H9 (cell line): Measurements from ENCODE around the gene FNDC3B. TPM values are rescaled to one million over a fixed set of nuclear protein-coding genes. Genes with fewer than 3 reads are reported as not detected.

Experiments
- DNase-seq: peaks from one replicate; pipeline ENCODE4 v3.0.0-alpha.2; 2017
- H2AFZ ChIP-seq: one replicate; pipeline ENCODE4 v1.6.1; 2013; ENCODE audit warnings: mild to moderate bottlenecking, low read length, control low read depth, moderate library complexity
- H2AK5ac ChIP-seq: 2 replicates; pipeline ENCODE4 v1.6.1; 2013; ENCODE audit warnings: low read length, control low read depth, mixed read lengths; ENCODE audit not compliant: insufficient read length
- H2BK120ac ChIP-seq: one replicate; pipeline ENCODE4 v1.6.1; 2013; ENCODE audit warnings: low read depth, mild to moderate bottlenecking, low read length, control low read depth, inconsistent platforms; ENCODE audit not compliant: poor library complexity, severe bottlenecking
- H2BK12ac ChIP-seq: 2 replicates; pipeline ENCODE4 v1.6.1; 2013; ENCODE audit warnings: low read length, control low read depth, mixed read lengths, low read depth; ENCODE audit not compliant: insufficient read length
- H2BK15ac ChIP-seq: 2 replicates; pipeline ENCODE4 v1.6.1; 2013; ENCODE audit warnings: low read depth, low read length, control low read depth
- H2BK20ac ChIP-seq: one replicate; pipeline ENCODE4 v1.6.1; 2013; ENCODE audit warnings: low read depth, mild to moderate bottlenecking, low read length, control low read depth, inconsistent platforms; ENCODE audit not compliant: poor library complexity, severe bottlenecking
- H2BK5ac ChIP-seq: 2 replicates; pipeline ENCODE4 v1.6.1; 2013; ENCODE audit warnings: low read length, control low read depth, mixed read lengths; ENCODE audit not compliant: insufficient read length
- H3K14ac ChIP-seq: 2 replicates; pipeline ENCODE4 v1.6.1; 2013; ENCODE audit warnings: low read length, control low read depth; ENCODE audit not compliant: insufficient read depth
- H3K18ac ChIP-seq: 2 replicates; pipeline ENCODE4 v1.6.1; 2013; ENCODE audit warnings: low read depth, mild to moderate bottlenecking, mixed read lengths, low read length, control low read depth; ENCODE audit not compliant: insufficient read length
- H3K23ac ChIP-seq: 2 replicates; pipeline ENCODE4 v1.6.1; 2013; ENCODE audit warnings: low read length, control low read depth, mixed read lengths, low read depth; ENCODE audit not compliant: insufficient read length
- H3K23me2 ChIP-seq: 2 replicates; pipeline ENCODE4 v1.6.1; 2013; ENCODE audit warnings: low read depth, mild to moderate bottlenecking, mixed read lengths, low read length, control low read depth; ENCODE audit not compliant: insufficient read length, poor library complexity, severe bottlenecking
- H3K27ac ChIP-seq: 2 replicates; pipeline ENCODE4 v1.5.1; 2013; ENCODE audit warnings: low read length, control low read depth, mixed read lengths, low read depth; ENCODE audit not compliant: insufficient read length
- H3K27me3 ChIP-seq: 2 replicates; pipeline ENCODE4 v1.6.1; 2013; ENCODE audit warnings: low read length, control low read depth, inconsistent platforms; ENCODE audit not compliant: insufficient read depth
- H3K4ac ChIP-seq: 2 replicates; pipeline ENCODE4 v1.6.1; 2013; ENCODE audit warnings: low read depth, mild to moderate bottlenecking, control low read depth, inconsistent platforms, low read length, moderate library complexity
- H3K4me1 ChIP-seq: 2 replicates; pipeline ENCODE4 v1.6.1; 2013; ENCODE audit warnings: low read length, control low read depth, inconsistent platforms; ENCODE audit not compliant: insufficient read depth
- H3K4me2 ChIP-seq: 2 replicates; pipeline ENCODE4 v1.6.1; 2013; ENCODE audit warnings: low read length, control low read depth, mixed read lengths; ENCODE audit not compliant: insufficient read length, insufficient read depth
- H3K56ac ChIP-seq: 2 replicates; pipeline ENCODE4 v1.6.1; 2013; ENCODE audit warnings: low read depth, mild to moderate bottlenecking, mixed read lengths, low read length, control low read depth; ENCODE audit not compliant: insufficient read length
- H3K79me1 ChIP-seq: 2 replicates; pipeline ENCODE4 v1.6.1; 2013; ENCODE audit warnings: low read depth, mild to moderate bottlenecking, moderate library complexity, low read length, control low read depth, inconsistent platforms; ENCODE audit not compliant: insufficient read depth, poor library complexity, severe bottlenecking
- H3K79me2 ChIP-seq: 2 replicates; pipeline ENCODE4 v1.6.1; 2013; ENCODE audit warnings: low read length, control low read depth, inconsistent platforms; ENCODE audit not compliant: insufficient read depth
- H3K9ac ChIP-seq: 2 replicates; pipeline ENCODE4 v1.6.1; 2013; ENCODE audit warnings: low read length, control low read depth, mixed read lengths; ENCODE audit not compliant: insufficient read length; ENCODE audit errors: extremely low read depth
- H3K9me3 ChIP-seq: one replicate; pipeline ENCODE4 v1.6.1; 2013; ENCODE audit warnings: low read depth, low read length, inconsistent platforms; ENCODE audit not compliant: control insufficient read depth
- H3T11ph ChIP-seq: one replicate; pipeline ENCODE4 v1.6.1; 2013; ENCODE audit warnings: mild to moderate bottlenecking, low read length, control low read depth, inconsistent platforms
- H4K20me1 ChIP-seq: one replicate; pipeline ENCODE4 v1.6.1; 2013; ENCODE audit not compliant: control insufficient read depth, insufficient read length, insufficient read depth
- H4K5ac ChIP-seq: 2 replicates; pipeline ENCODE4 v1.6.1; 2013; ENCODE audit warnings: low read depth, mild to moderate bottlenecking, mixed read lengths, low read length, control low read depth; ENCODE audit not compliant: insufficient read length
- H4K8ac ChIP-seq: replicated peaks from 2 replicates; pipeline ENCODE4 v1.6.1; 2013; ENCODE audit warnings: low read length, control low read depth, mixed read lengths, low read depth; ENCODE audit not compliant: insufficient read length
- H4K91ac ChIP-seq: 2 replicates; pipeline ENCODE4 v1.6.1; 2013; ENCODE audit warnings: low read depth, mild to moderate bottlenecking, moderate library complexity, mixed read lengths, low read length, control low read depth; ENCODE audit not compliant: insufficient read length
- H3K27ac Mint-ChIP-seq, 3 experiments: 2 replicates in 2 of 3; 3 replicates in 1 of 3; pipeline ENCODE4 v1.8.0; 2020 to 2021; ENCODE audit warnings: mixed read lengths in 3 of 3, mild to moderate bottlenecking in 1 of 3, moderate library complexity in 1 of 3
- H3K27me3 Mint-ChIP-seq: 2 replicates; pipeline ENCODE4 v1.8.0; 2021; ENCODE audit warnings: low read depth, mild to moderate bottlenecking, moderate library complexity, mixed read lengths
- H3K36me3 Mint-ChIP-seq, 3 experiments: 2 replicates in 2 of 3; 3 replicates in 1 of 3; pipeline ENCODE4 v1.8.0; 2020 to 2021; ENCODE audit warnings: low read depth in 3 of 3, mixed read lengths in 3 of 3; ENCODE audit not compliant: insufficient read depth in 1 of 3
- H3K4me1 Mint-ChIP-seq, 2 experiments: 2 replicates each; pipeline ENCODE4 v1.8.0; 2020; ENCODE audit warnings: mixed read lengths in 2 of 2
- H3K4me3 Mint-ChIP-seq, 2 experiments: 2 replicates in 1 of 2; 3 replicates in 1 of 2; pipeline ENCODE4 v1.8.0; 2020 to 2021; ENCODE audit warnings: mild to moderate bottlenecking in 2 of 2, mixed read lengths in 2 of 2, moderate library complexity in 1 of 2
- H3K9me3 Mint-ChIP-seq, 2 experiments: 2 replicates in 1 of 2; 3 replicates in 1 of 2; pipeline ENCODE4 v1.8.0; 2020; ENCODE audit warnings: mild to moderate bottlenecking in 2 of 2, mixed read lengths in 2 of 2, moderate library complexity in 1 of 2
- WGBS: extraction: QIAGEN DNeasy Blood & Tissue Kit; methylation state at CpG from one replicate; pipeline ENCODE4 v1.1.7; 2013; ENCODE audit warnings: missing lambda C conversion rate, low lambda C conversion rate, mixed read lengths; ENCODE audit not compliant: insufficient read length; ENCODE audit errors: extremely low coverage; 5-methylcytosine and 5-hydroxymethylcytosine counted together
- total RNA-seq: library from RNA; stranded (reverse); gene quantifications from 2 replicates; pipeline ENCODE4 v1.2.1, GENCODE V29; 2021
- TF ChIP-seq, protein P1 (sequence below): fragments of 200-600 bp; sonication (generic); conservative IDR thresholded peaks from 3 replicates; pipeline ENCODE4 v1.8.0; 2021; ENCODE audit warnings: antibody characterized with exemption, mild to moderate bottlenecking

FNDC3B gene
- total RNA-seq, 1 experiment from 2014 or later, result 43.8 TPM

GRCh38 chr3:172078721-172079120 lies 39.3 kb downstream of the FNDC3B start:
- Histone ChIP-seq H4K8ac (no peak overlapping the region), H3K9me3 (no peaks in the 10 kb centered on the region), H3K23me2 (no peaks in the 10 kb centered on the region), H3K14ac (no peak overlapping the region), H2BK12ac (no peak overlapping the region), H2AK5ac (no peak overlapping the region), H3K18ac (no peak overlapping the region), H3K4me2 (no peak overlapping the region), H3K79me1 (no peaks in the 10 kb centered on the region), H2AFZ (no peak overlapping the region), H4K20me1 (no peaks in the 10 kb centered on the region), H2BK120ac (no peak overlapping the region), H3K27ac (no peak overlapping the region), H3T11ph (no peak overlapping the region), H3K56ac (no peak overlapping the region), H3K4ac (no peak overlapping the region), H2BK15ac (no peak overlapping the region), H3K9ac (no peak overlapping the region), H3K79me2 (peaks cover 20% of the 10 kb centered on the region; the same call in 1 of the 2 replicates), H3K23ac (no peak overlapping the region), H3K4me1 (peaks cover 3% of the 10 kb centered on the region; the same call in 1 of the 2 replicates), H2BK5ac (no peak overlapping the region), H3K27me3 (no peaks in the 10 kb centered on the region), H4K91ac (no peak overlapping the region), H4K5ac (no peak overlapping the region), H2BK20ac (no peak overlapping the region)
- Mint-ChIP-seq H3K4me3 (no peak overlapping the region), H3K27ac (no peak overlapping the region), H3K9me3 (no peaks in the 10 kb centered on the region), H3K4me1 (peaks cover 15 to 19% of the 10 kb centered on the region in 2 experiments), H3K36me3 (peaks cover 12 to 27% (median 21%) of the 10 kb centered on the region in 3 experiments; a peak in 6 of 7 replicates), H3K27me3 (no peaks in the 10 kb centered on the region)
- TF ChIP-seq, protein P1, sequence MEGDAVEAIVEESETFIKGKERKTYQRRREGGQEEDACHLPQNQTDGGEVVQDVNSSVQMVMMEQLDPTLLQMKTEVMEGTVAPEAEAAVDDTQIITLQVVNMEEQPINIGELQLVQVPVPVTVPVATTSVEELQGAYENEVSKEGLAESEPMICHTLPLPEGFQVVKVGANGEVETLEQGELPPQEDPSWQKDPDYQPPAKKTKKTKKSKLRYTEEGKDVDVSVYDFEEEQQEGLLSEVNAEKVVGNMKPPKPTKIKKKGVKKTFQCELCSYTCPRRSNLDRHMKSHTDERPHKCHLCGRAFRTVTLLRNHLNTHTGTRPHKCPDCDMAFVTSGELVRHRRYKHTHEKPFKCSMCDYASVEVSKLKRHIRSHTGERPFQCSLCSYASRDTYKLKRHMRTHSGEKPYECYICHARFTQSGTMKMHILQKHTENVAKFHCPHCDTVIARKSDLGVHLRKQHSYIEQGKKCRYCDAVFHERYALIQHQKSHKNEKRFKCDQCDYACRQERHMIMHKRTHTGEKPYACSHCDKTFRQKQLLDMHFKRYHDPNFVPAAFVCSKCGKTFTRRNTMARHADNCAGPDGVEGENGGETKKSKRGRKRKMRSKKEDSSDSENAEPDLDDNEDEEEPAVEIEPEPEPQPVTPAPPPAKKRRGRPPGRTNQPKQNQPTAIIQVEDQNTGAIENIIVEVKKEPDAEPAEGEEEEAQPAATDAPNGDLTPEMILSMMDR, result no peak
- DNase-seq, result no peak
- WGBS, result no CpG with 5 or more reads among the region's 6 CpGs
